Smooth muscle cell (in vitro differentiated cells): ENCODE measurements around the gene ATP6V0B. TPM values are rescaled to one million over a fixed set of nuclear protein-coding genes. Genes with fewer than 3 reads are reported as not detected.

Experiments
- DNase-seq: peaks from one replicate; lab custom pipeline; 2025; ENCODE audit not compliant: unreplicated experiment; lab: John Stamatoyannopoulos, UW
- H2AFZ ChIP-seq: fragments of 200-600 bp; sonication (generic); 2 replicates; pipeline ENCODE4 v1.6.0; 2016; ENCODE audit warnings: antibody characterized with exemption, low read depth, mild to moderate bottlenecking
- H3F3A ChIP-seq: fragments of 200-600 bp; sonication (generic); 2 replicates; pipeline ENCODE4 v1.6.0; 2017; ENCODE audit warnings: antibody characterized with exemption, low read depth
- H3K27ac ChIP-seq: fragments of 200-600 bp; sonication (generic); 2 replicates; pipeline ENCODE4 v1.5.1; 2016; ENCODE audit warnings: low read depth, mild to moderate bottlenecking
- H3K27me3 ChIP-seq: fragments of 200-600 bp; sonication (generic); 2 replicates; pipeline ENCODE4 v1.6.1; 2016; ENCODE audit warnings: low read depth, mild to moderate bottlenecking
- H3K36me3 ChIP-seq: fragments of 200-600 bp; sonication (generic); 2 replicates; pipeline ENCODE4 v1.5.1; 2016; ENCODE audit warnings: low read depth
- H3K4me1 ChIP-seq: fragments of 200-600 bp; sonication (generic); 2 replicates; pipeline ENCODE4 v1.5.1; 2016; ENCODE audit warnings: low read depth
- H3K4me2 ChIP-seq: fragments of 200-600 bp; sonication (generic); 2 replicates; pipeline ENCODE4 v1.6.0; 2016; ENCODE audit warnings: mild to moderate bottlenecking
- H3K4me3 ChIP-seq: fragments of 200-600 bp; sonication (generic); 2 replicates; pipeline ENCODE4 v1.5.1; 2016; ENCODE audit warnings: mild to moderate bottlenecking
- H3K79me2 ChIP-seq: fragments of 200-600 bp; sonication (generic); 2 replicates; pipeline ENCODE4 v1.6.0; 2016; ENCODE audit warnings: low read depth, mild to moderate bottlenecking
- H3K9ac ChIP-seq: fragments of 200-600 bp; sonication (generic); 2 replicates; pipeline ENCODE4 v1.6.0; 2016; ENCODE audit warnings: low read depth
- H3K9me3 ChIP-seq: fragments of 200-600 bp; sonication (generic); replicated peaks from 2 replicates; pipeline ENCODE4 v1.5.1; 2016; ENCODE audit warnings: low read depth
- H4K20me1 ChIP-seq: fragments of 200-600 bp; sonication (generic); 2 replicates; pipeline ENCODE4 v1.6.0; 2016; ENCODE audit warnings: low read depth
- CTCF ChIP-seq: fragments of 200-600 bp; sonication (generic); IDR thresholded peaks from 2 replicates; pipeline ENCODE4 v1.5.1; 2017; ENCODE audit warnings: borderline replicate concordance, mild to moderate bottlenecking, antibody characterized with exemption; ENCODE audit not compliant: insufficient read depth, poor library complexity, severe bottlenecking
- WGBS: methylation state at CpG from one replicate; pipeline ENCODE4 v1.1.7; 2016; ENCODE audit warnings: low lambda C conversion rate; 5-methylcytosine and 5-hydroxymethylcytosine counted together
- polyA plus RNA-seq: library from polyadenylated mRNA; unstranded; fragments of >200 nt; fragmentation: Nextera tagmentation; extraction: Ambion mirVana; gene quantifications from 2 replicates; pipeline ENCODE4 v1.2.1, GENCODE V29; 2016
- total RNA-seq: library from RNA; depleted of rRNA; stranded (reverse); fragments of >200 nt; gene quantifications from 2 replicates; pipeline ENCODE4 v1.2.3, GENCODE V29; 2014

ATP6V0B gene
- total and polyA plus RNA-seq, 2 experiments from 2014 or later = 106 to 203 TPM

GRCh38 chr1:44025816-44026215 lies 51.1 kb downstream of the ATP6V0B start:
- Histone ChIP-seq H3K79me2 (peaks cover 25% of the 10 kb centered on the region), H3K4me1 (peaks cover 5% of the 10 kb centered on the region), H4K20me1 (no peaks in the 10 kb centered on the region), H3K27ac (no peak overlapping the region), H2AFZ (no peak overlapping the region), H3K36me3 (no peaks in the 10 kb centered on the region), H3F3A (no peaks in the 10 kb centered on the region), H3K9me3 (no peaks in the 10 kb centered on the region), H3K9ac (no peak overlapping the region), H3K27me3 (no peaks in the 10 kb centered on the region), H3K4me2 (no peak overlapping the region), H3K4me3 (no peak overlapping the region)
- no peak for DNase-seq
- WGBS = 92% methylated on average over 3 of the region's 3 CpGs
- TF ChIP-seq CTCF = no peak

GRCh38 chr1:44027320-44027719 lies 52.6 kb downstream of the ATP6V0B start:
- Histone ChIP-seq H3K4me3 (no peak overlapping the region), H3K4me2 (no peak overlapping the region), H3K79me2 (peaks cover 25% of the 10 kb centered on the region), H3K4me1 (peaks cover 14% of the 10 kb centered on the region), H3F3A (peaks cover 5% of the 10 kb centered on the region), H3K27me3 (no peaks in the 10 kb centered on the region), H2AFZ (no peak overlapping the region), H3K9me3 (no peaks in the 10 kb centered on the region), H3K36me3 (no peaks in the 10 kb centered on the region), H3K9ac (no peak overlapping the region), H3K27ac (no peak overlapping the region), H4K20me1 (no peaks in the 10 kb centered on the region)
- WGBS = 63% methylated on average over 3 of the region's 3 CpGs
- TF ChIP-seq CTCF = no peak
- DNase-seq = no peak

Other genes with a start within 250 kb of the ATP6V0B start
- 0.36 TPM in 1 of 2 replicates, not detected in the other for gene ARTN, start 41.2 kb upstream of the ATP6V0B start, total RNA-seq
- gene ARTN, start 41.2 kb upstream of the ATP6V0B start, polyA plus RNA-seq = 0.27 and 0.34 TPM in 2 replicates
- gene IPO13, start 28.0 kb upstream of the ATP6V0B start, total RNA-seq = 10.4 and 11.2 TPM in 2 replicates
- 19.3 and 21.2 TPM in 2 replicates for gene IPO13, start 28.0 kb upstream of the ATP6V0B start, polyA plus RNA-seq
- gene DPH2, start 5.0 kb upstream of the ATP6V0B start, total RNA-seq = 9.8 and 23.5 TPM in 2 replicates
- gene DPH2, start 5.0 kb upstream of the ATP6V0B start, polyA plus RNA-seq = 20.3 and 26.5 TPM in 2 replicates
- gene B4GALT2, start 4.2 kb downstream of the ATP6V0B start, total RNA-seq = 52.4 and 67.0 TPM in 2 replicates
- 113 and 135 TPM in 2 replicates for gene B4GALT2, start 4.2 kb downstream of the ATP6V0B start, polyA plus RNA-seq
- 6.5 and 7.3 TPM in 2 replicates for gene CCDC24, start 16.6 kb downstream of the ATP6V0B start, total RNA-seq
- gene CCDC24, start 16.6 kb downstream of the ATP6V0B start, polyA plus RNA-seq = 11.4 and 16.6 TPM in 2 replicates
- 10.2 and 13.7 TPM in 2 replicates for gene SLC6A9, start 56.5 kb downstream of the ATP6V0B start, total RNA-seq
- gene SLC6A9, start 56.5 kb downstream of the ATP6V0B start, polyA plus RNA-seq = 14.9 and 25.8 TPM in 2 replicates
- gene KLF17, start 143.9 kb downstream of the ATP6V0B start, total RNA-seq = 0.04 TPM in 1 of 2 replicates, not detected in the other
- gene KLF17, start 143.9 kb downstream of the ATP6V0B start, polyA plus RNA-seq = not detected in 2 replicates
- gene KLF18, start 166.7 kb downstream of the ATP6V0B start, total RNA-seq = 0.67 TPM in 1 of 2 replicates, not detected in the other
- not detected in 2 replicates for gene KLF18, start 166.7 kb downstream of the ATP6V0B start, polyA plus RNA-seq
- gene DMAP1, start 238.5 kb downstream of the ATP6V0B start, total RNA-seq = 17.9 and 22.7 TPM in 2 replicates
- 34.8 and 45.0 TPM in 2 replicates for gene DMAP1, start 238.5 kb downstream of the ATP6V0B start, polyA plus RNA-seq